ENCODE data around the gene SMIM20.
A peak's percentile ranks its signal among the peaks of the same experiment; 100 is the strongest.

SMIM20 gene

GRCh38 chr4:25926462-25926861 lies 12.4 kb downstream of the SMIM20 start:
- DNase-seq (ENCODE audit: low spot score), result no peak

- no peak for DNase-seq (ENCODE audit: low spot score)
Measured at GRCh38 chr4:25927361-25928195, 13.6 kb downstream of the SMIM20 start.

- DNase-seq (ENCODE audit: low spot score), result peak; percentile 31
Measured at GRCh38 chr4:25928379-25929297, 14.6 kb downstream of the SMIM20 start.

- DNase-seq (ENCODE audit: low spot score), result no peak
Measured at GRCh38 chr4:25929298-25929686, 15.3 kb downstream of the SMIM20 start.

GRCh38 chr4:25930731-25931354 lies 16.8 kb downstream of the SMIM20 start:
- no peak for DNase-seq (ENCODE audit: low spot score)

DNA sequence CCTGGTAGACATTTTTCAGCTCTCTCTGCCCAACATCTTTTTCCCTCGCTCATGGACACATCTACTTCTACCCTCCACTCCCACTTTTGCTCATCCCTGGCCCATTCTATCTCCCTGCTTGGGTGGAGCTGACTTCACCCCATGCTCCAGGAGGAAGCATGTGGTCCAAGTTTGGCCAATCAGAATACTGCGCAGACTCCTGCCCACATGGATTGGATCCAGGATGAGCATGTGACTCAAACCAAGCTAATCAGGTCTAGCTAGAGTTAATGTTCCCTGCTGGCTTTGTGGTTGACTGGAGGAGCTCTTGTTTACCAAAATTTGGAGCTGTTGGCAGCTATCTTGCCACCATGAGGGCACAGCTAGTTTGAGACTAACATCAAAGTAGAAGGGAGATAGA lies 22.7 kb downstream of the SMIM20 start:
- no peak for DNase-seq (ENCODE audit: low spot score)

GRCh38 chr4:25937801-25938200 lies 23.8 kb downstream of the SMIM20 start:
- peak; percentile 48 for DNase-seq (ENCODE audit: low spot score)

GRCh38 chr4:25938366-25938765 lies 24.3 kb downstream of the SMIM20 start:
- no peak for DNase-seq (ENCODE audit: low spot score)

DNA sequence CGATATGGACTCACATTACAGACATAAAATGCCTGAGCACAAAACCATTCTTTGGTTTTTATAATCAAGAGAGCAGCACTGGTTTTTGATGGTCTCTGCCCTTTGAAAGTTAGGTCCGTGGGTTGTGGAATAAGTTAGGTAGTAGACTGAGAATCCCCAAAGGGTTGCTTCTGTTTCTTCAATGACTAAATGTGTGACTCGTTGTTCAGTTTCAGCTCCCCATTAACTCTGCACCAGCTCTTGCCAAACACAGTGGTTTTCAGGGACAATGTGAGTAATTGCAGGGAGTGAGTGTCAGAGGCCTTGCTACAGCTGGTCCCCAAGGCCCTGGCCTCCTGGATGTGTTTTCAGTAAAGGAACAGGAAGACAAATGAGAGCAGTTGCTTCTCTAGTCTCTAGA lies 24.8 kb downstream of the SMIM20 start:
- peak; percentile 46 for DNase-seq (ENCODE audit: low spot score)

- no peak for DNase-seq (ENCODE audit: low spot score)
Measured at GRCh38 chr4:25939330-25939729, 25.3 kb downstream of the SMIM20 start.

DNA sequence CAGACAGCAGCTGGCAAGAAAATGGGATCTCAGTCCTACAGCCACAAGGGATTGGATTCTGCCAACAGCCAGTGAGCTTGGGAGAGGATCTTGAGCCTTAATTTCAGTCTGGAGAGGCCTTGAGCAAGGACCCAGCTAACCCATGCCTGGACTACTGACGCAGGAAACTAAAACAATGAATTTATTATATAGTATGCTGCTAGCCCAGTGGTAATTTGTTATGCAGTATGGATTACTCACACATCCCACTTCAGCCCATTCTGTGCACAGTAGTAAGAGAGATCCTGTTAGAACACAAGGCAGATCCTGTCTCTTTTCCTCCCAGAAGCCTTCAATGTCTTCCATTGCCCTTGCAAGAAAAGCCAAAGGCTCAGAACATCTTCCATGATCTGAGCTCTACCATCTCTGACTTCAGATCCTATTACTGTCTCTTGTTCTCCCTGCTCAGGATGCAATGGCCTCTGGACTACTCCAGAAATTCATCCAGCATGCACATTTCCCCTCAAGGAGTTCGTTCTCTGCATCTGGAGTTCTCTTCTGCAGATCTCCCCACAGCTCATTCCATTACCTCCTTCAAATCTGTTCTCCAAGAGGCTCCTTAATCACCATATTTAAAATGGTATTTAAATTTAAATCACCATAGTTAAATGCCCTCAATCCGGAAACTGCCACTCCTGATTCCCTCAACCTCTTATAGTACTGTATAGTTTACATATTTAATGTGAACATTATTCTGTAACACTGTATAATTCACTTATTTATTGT lies 27.6 kb downstream of the SMIM20 start:
- no peak for DNase-seq (ENCODE audit: low spot score)

- no peak for DNase-seq (ENCODE audit: low spot score)
Measured at GRCh38 chr4:25943312-25943711, 29.3 kb downstream of the SMIM20 start.

GRCh38 chr4:25943805-25944204 lies 29.8 kb downstream of the SMIM20 start:
- no peak for DNase-seq (ENCODE audit: low spot score)

DNA sequence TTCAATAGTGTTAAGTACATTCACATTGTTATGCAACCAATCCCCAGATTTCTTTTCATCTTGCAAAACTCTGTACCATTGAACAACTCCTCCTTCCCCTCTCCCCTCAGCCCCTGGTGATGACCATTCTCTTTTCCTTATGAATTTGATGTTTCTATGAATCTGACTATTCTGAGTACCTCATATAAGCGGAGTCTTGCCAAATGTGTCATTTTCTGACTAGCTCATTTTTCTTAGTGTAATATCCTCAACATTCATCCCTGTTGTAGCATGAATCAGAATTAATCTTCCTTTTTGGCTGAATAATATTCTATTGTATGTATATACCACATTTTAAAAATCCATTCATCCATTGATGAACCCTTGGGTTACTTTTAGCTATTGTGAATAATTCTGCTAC lies 34.0 kb downstream of the SMIM20 start:
- no peak for DNase-seq (ENCODE audit: low spot score)

- DNase-seq (ENCODE audit: low spot score), result no peak
Measured at GRCh38 chr4:25949173-25949748, 35.2 kb downstream of the SMIM20 start.

DNA sequence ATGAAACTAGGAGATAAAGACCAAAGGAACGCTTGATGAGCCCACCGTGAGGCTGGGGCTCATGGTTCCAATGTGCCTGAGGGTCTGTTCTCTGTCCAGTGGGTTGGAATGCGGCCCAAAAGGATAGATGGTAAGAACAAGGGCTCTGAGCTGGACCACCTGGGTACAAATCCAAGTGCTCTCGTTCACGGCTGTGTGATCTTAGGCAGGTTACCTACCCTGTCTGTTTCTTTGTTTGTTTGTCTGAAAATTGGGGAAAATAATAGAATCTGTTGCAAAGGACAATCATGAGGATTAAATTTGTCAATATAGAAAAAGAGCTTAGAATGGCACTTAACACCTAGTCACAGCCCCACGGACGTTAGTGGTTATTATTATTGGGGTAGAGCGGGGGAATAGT lies 36.0 kb downstream of the SMIM20 start:
- DNase-seq (ENCODE audit: low spot score), result no peak

DNA sequence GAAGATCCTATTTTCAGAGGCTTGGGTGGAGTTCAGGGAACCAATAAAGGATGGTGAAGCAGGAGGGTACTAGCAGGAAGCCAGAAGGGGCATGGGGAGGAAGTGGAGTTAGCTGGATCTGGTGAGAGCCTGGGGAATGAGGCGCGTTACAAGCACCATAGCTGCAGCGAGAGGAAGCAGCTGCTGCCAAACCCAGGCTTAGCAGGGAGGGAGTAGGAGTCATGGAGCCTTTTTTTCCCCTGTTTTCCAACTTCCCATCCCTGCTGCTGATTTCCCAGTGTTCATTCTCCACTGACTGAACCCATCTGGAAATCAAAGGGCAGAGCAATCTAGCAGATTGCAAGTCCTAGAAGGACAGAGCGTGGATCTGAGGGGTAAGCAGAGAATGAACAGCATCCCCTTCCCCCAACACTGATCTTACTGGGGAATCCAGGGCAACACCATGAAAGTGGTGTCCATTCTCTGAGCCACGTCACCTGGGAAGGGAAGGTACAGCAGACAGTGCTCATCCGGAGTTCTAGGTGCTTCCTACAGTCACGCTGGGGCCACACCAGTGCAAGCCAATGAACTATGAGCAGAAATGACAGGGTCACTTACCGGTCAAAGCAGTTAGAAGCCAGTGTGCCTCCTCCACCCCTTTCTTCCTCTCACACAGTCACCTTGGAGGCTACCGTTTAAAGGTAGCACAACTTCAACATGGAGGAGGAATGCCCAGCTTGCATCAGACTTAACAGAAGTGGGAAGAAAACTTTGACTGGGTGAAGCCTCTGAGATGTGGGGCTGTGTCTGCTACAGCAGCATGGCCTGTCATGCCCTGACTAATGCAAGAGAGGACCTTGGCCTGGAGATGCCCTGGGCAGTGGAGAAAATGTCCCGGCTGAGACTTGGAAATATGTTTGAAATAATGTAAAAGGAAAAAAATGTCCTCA lies 36.7 kb downstream of the SMIM20 start:
- DNase-seq (ENCODE audit: low spot score), result no peak

DNA sequence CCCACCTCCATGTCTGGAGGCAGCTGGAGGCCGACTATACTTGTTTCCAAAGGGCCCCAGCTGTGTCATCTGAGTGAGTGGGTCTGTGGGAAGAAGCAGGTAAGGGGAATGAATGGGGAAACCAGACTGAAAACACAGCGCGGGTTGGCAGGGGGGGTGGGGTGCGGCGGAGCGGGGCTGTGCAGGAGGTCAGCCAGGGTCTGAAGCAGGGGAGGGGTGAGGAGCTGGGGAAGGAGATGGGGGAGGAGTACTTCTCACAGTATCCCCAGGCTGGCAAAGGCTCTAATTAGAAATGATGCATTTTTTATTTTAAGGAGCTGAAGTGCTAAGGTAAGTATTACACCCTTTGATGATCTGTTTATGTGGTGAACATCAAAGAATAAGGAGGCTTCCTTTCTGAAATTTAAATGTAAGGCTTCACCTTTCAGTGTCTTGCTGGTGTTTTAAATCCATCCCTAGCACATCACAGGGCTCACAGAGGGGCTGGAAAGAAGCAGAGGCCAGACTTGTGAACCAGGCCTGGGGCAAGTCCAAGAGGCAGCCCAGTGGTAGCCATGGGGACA lies 37.5 kb downstream of the SMIM20 start:
- DNase-seq (ENCODE audit: low spot score), result no peak

GRCh38 chr4:25953740-25954139 lies 39.7 kb downstream of the SMIM20 start:
- peak; percentile 32 for DNase-seq (ENCODE audit: low spot score)

GRCh38 chr4:25954293-25954904 lies 40.4 kb downstream of the SMIM20 start:
- DNase-seq (ENCODE audit: low spot score), result no peak

All from AG08396 (cell line).